WTC11 (cell line): ENCODE measurements around the gene DAPK1. TPM values are rescaled to one million over a fixed set of nuclear protein-coding genes. Genes with fewer than 3 reads are reported as not detected.

Experiments used
- ATAC-seq: fragments of 200-7000 bp; cut with Tn5 transposase; 2 replicates; pipeline ENCODE4 v1.10.0; 2021; ENCODE audit warnings: mild to moderate bottlenecking, moderate library complexity
- CTCF ChIA-PET: fragments of 300-600 bp; sonication (Branson Sonifier 250); formaldehyde crosslinking; loops from one replicate; lab custom pipeline; 2021; ENCODE audit warnings: antibody characterized with exemption; lab: Charles Lee
- POLR2A ChIA-PET: fragments of 350-600 bp; sonication (Branson Sonifier 250); formaldehyde crosslinking; loops from one replicate; lab custom pipeline; 2021; ENCODE audit warnings: antibody characterized with exemption; lab: Charles Lee
- DNase-seq: peaks from one replicate; pipeline ENCODE4 v3.0.0; 2021; ENCODE audit warnings: low spot score
- H3K27ac Mint-ChIP-seq: 2 replicates; pipeline ENCODE4 v1.8.0; 2021; ENCODE audit warnings: mixed read lengths
- H3K27me3 Mint-ChIP-seq: 2 replicates; pipeline ENCODE4 v1.8.0; 2021; ENCODE audit warnings: low read depth, mild to moderate bottlenecking, moderate library complexity, mixed read lengths
- H3K36me3 Mint-ChIP-seq: 2 replicates; pipeline ENCODE4 v1.8.0; 2021; ENCODE audit warnings: mixed read lengths
- H3K4me1 Mint-ChIP-seq: 2 replicates; pipeline ENCODE4 v1.8.0; 2022; ENCODE audit warnings: mixed read lengths
- H3K4me3 Mint-ChIP-seq: 2 replicates; pipeline ENCODE4 v1.8.0; 2021; ENCODE audit warnings: mild to moderate bottlenecking, moderate library complexity, mixed read lengths
- H3K9me3 Mint-ChIP-seq: 2 replicates; pipeline ENCODE4 v1.8.0; 2021; ENCODE audit warnings: mixed read lengths
- GRHL2 ChIP-seq: fragments of 250-450 bp; sonication (Bioruptor Pico); IDR thresholded peaks from 2 replicates; pipeline ENCODE4 v1.8.0; 2022; ENCODE audit warnings: mild to moderate bottlenecking, moderate library complexity; ENCODE audit not compliant: insufficient replicate concordance, severe bottlenecking
- JUN ChIP-seq: sonication (generic); formaldehyde crosslinking; IDR thresholded peaks from 2 replicates; pipeline ENCODE4 v1.8.0; 2023; ENCODE audit warnings: mild to moderate bottlenecking, missing genetic modification reagents
- MAX ChIP-seq: sonication (generic); formaldehyde crosslinking; IDR thresholded peaks from 2 replicates; pipeline ENCODE4 v1.8.0; 2022; ENCODE audit warnings: mild to moderate bottlenecking, missing genetic modification reagents
- MLX ChIP-seq: sonication (generic); formaldehyde crosslinking; IDR thresholded peaks from 2 replicates; pipeline ENCODE4 v1.8.1; 2023; ENCODE audit warnings: mild to moderate bottlenecking, missing genetic modification reagents, moderate library complexity
- NR2C2 ChIP-seq: sonication (generic); formaldehyde crosslinking; IDR thresholded peaks from 2 replicates; pipeline ENCODE4 v1.8.0; 2022; ENCODE audit warnings: mild to moderate bottlenecking, missing genetic modification reagents
- SOX15 ChIP-seq: fragments of 250-450 bp; sonication (Bioruptor Pico); IDR thresholded peaks from 2 replicates; pipeline ENCODE4 v1.9.0; 2021; ENCODE audit warnings: mild to moderate bottlenecking
- STAT6 ChIP-seq: sonication (generic); formaldehyde crosslinking; conservative IDR thresholded peaks from 2 replicates; pipeline ENCODE4 v1.8.1; 2023; ENCODE audit warnings: mild to moderate bottlenecking, low read depth, missing genetic modification reagents, moderate library complexity
- TCF7 ChIP-seq: sonication (generic); formaldehyde crosslinking; IDR thresholded peaks from 2 replicates; pipeline ENCODE4 v1.8.0; 2022; ENCODE audit warnings: mild to moderate bottlenecking, low read depth, missing genetic modification reagents, moderate library complexity
- TEAD4 ChIP-seq: sonication (generic); formaldehyde crosslinking; IDR thresholded peaks from 2 replicates; pipeline ENCODE4 v1.8.0; 2022; ENCODE audit warnings: mild to moderate bottlenecking, missing genetic modification reagents
- ZMAT4 ChIP-seq: fragments of 250-450 bp; sonication (Bioruptor Pico); IDR thresholded peaks from 2 replicates; pipeline ENCODE4 v1.9.0; 2021; ENCODE audit warnings: mild to moderate bottlenecking
- ZNF138 ChIP-seq: sonication (generic); formaldehyde crosslinking; conservative IDR thresholded peaks from 2 replicates; pipeline ENCODE4 v1.8.1; 2022; ENCODE audit warnings: mild to moderate bottlenecking, moderate library complexity, missing genetic modification reagents
- ZNF416 ChIP-seq: fragments of 250-450 bp; sonication (Bioruptor Pico); IDR thresholded peaks from 2 replicates; pipeline ENCODE4 v1.9.0; 2021; ENCODE audit warnings: mild to moderate bottlenecking, inconsistent platforms
- ZNF423 ChIP-seq: fragments of 250-450 bp; sonication (Bioruptor Pico); IDR thresholded peaks from 2 replicates; pipeline ENCODE4 v2.1.2; 2022; ENCODE audit warnings: mild to moderate bottlenecking, moderate library complexity
- total RNA-seq: library from RNA; stranded (reverse); gene quantifications from 3 replicates; pipeline ENCODE4 v1.2.3, GENCODE V29; 2021
- TF ChIP-seq, protein P1 (sequence below): fragments of 250-450 bp; sonication (Bioruptor Pico); IDR thresholded peaks from 2 replicates; pipeline ENCODE4 v1.9.0; 2021; ENCODE audit warnings: mild to moderate bottlenecking
- TF ChIP-seq, protein P2 (sequence below): fragments of 250-450 bp; sonication (Bioruptor Pico); IDR thresholded peaks from 2 replicates; pipeline ENCODE4 v2.1.2; 2022; ENCODE audit warnings: mild to moderate bottlenecking, moderate library complexity
- TF ChIP-seq, protein P3 (sequence below): sonication (generic); formaldehyde crosslinking; IDR thresholded peaks from 2 replicates; pipeline ENCODE4 v1.8.0; 2023; ENCODE audit warnings: missing genetic modification reagents
- TF ChIP-seq, protein P4 (sequence below): sonication (generic); formaldehyde crosslinking; IDR thresholded peaks from 2 replicates; pipeline ENCODE4 v1.8.1; 2023; ENCODE audit warnings: mild to moderate bottlenecking, missing genetic modification reagents

Gene DAPK1
- total RNA-seq, 1 experiment from 2014 or later, result 129 TPM

- TF ChIP-seq STAT6 (CRISPR knock-in tag) (no peak), SOX15 (no peak)
These were observed 97.0 kb downstream of the DAPK1 start (continued) for GRCh38 chr9:87594662-87595061.

- CTCF ChIA-PET, result no interaction called here
- H3K4me1 Mint-ChIP-seq, result peaks cover 75% of the 10 kb centered on the region
- no peaks in the 10 kb centered on the region for H3K36me3 Mint-ChIP-seq
- DNase-seq, result peak; percentile 35
- H3K27ac Mint-ChIP-seq, result peak overlapping the region; percentile 69
- H3K9me3 Mint-ChIP-seq, result no peaks in the 10 kb centered on the region
- no peaks in the 10 kb centered on the region for H3K27me3 Mint-ChIP-seq
- no peak for TF ChIP-seq MAX (CRISPR knock-in tag)
- TF ChIP-seq MLX (CRISPR knock-in tag), result no peak
- no peak for TF ChIP-seq GRHL2 (CRISPR knock-in tag)
- TF ChIP-seq JUN (CRISPR knock-in tag), result no peak
- TF ChIP-seq ZMAT4 (CRISPR knock-in tag), result no peak
- TF ChIP-seq, protein P1, sequence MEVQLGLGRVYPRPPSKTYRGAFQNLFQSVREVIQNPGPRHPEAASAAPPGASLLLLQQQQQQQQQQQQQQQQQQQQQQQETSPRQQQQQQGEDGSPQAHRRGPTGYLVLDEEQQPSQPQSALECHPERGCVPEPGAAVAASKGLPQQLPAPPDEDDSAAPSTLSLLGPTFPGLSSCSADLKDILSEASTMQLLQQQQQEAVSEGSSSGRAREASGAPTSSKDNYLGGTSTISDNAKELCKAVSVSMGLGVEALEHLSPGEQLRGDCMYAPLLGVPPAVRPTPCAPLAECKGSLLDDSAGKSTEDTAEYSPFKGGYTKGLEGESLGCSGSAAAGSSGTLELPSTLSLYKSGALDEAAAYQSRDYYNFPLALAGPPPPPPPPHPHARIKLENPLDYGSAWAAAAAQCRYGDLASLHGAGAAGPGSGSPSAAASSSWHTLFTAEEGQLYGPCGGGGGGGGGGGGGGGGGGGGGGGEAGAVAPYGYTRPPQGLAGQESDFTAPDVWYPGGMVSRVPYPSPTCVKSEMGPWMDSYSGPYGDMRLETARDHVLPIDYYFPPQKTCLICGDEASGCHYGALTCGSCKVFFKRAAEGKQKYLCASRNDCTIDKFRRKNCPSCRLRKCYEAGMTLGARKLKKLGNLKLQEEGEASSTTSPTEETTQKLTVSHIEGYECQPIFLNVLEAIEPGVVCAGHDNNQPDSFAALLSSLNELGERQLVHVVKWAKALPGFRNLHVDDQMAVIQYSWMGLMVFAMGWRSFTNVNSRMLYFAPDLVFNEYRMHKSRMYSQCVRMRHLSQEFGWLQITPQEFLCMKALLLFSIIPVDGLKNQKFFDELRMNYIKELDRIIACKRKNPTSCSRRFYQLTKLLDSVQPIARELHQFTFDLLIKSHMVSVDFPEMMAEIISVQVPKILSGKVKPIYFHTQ, result no peak
- TF ChIP-seq, protein P2, sequence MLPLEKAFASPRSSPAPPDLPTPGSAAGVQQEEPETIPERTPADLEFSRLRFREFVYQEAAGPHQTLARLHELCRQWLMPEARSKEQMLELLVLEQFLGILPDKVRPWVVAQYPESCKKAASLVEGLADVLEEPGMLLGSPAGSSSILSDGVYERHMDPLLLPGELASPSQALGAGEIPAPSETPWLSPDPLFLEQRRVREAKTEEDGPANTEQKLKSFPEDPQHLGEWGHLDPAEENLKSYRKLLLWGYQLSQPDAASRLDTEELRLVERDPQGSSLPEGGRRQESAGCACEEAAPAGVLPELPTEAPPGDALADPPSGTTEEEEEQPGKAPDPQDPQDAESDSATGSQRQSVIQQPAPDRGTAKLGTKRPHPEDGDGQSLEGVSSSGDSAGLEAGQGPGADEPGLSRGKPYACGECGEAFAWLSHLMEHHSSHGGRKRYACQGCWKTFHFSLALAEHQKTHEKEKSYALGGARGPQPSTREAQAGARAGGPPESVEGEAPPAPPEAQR (CRISPR knock-in tag), result no peak
- TF ChIP-seq TEAD4 (CRISPR knock-in tag), result no peak
- no peak for TF ChIP-seq ZNF416
- TF ChIP-seq, all 79 proteins: peak for 0
- no peak overlapping the region for H3K4me3 Mint-ChIP-seq
- POLR2A ChIA-PET, result interaction anchor here (0.7 kb wide), 1 partner anchor 271 kb away, joined by 3 read pairs; no protein-coding TSS in a partner anchor
- ATAC-seq, result peak; percentile 38
These were observed 97.9 kb downstream of the DAPK1 start for GRCh38 chr9:87595610-87596009.

- H3K27ac Mint-ChIP-seq, result peak overlapping the region; percentile 49; the same call in 1 of the 2 replicates
- H3K36me3 Mint-ChIP-seq, result no peaks in the 10 kb centered on the region
- DNase-seq (no peak), ATAC-seq (no peak)
- no peak overlapping the region for H3K4me3 Mint-ChIP-seq
- CTCF ChIA-PET, result no interaction called here
- peaks cover 87% of the 10 kb centered on the region for H3K4me1 Mint-ChIP-seq
- POLR2A ChIA-PET, result no interaction called here
- no peaks in the 10 kb centered on the region for H3K9me3 Mint-ChIP-seq
- no peaks in the 10 kb centered on the region for H3K27me3 Mint-ChIP-seq
- TF ChIP-seq, protein P3, sequence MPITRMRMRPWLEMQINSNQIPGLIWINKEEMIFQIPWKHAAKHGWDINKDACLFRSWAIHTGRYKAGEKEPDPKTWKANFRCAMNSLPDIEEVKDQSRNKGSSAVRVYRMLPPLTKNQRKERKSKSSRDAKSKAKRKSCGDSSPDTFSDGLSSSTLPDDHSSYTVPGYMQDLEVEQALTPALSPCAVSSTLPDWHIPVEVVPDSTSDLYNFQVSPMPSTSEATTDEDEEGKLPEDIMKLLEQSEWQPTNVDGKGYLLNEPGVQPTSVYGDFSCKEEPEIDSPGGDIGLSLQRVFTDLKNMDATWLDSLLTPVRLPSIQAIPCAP (CRISPR knock-in tag), result no peak
- TF ChIP-seq, protein P1, result no peak
- TF ChIP-seq ZNF423 (CRISPR knock-in tag) (no peak), ZNF138 (CRISPR knock-in tag) (no peak), TCF7 (no peak), NR2C2 (no peak)
- TF ChIP-seq, protein P4, sequence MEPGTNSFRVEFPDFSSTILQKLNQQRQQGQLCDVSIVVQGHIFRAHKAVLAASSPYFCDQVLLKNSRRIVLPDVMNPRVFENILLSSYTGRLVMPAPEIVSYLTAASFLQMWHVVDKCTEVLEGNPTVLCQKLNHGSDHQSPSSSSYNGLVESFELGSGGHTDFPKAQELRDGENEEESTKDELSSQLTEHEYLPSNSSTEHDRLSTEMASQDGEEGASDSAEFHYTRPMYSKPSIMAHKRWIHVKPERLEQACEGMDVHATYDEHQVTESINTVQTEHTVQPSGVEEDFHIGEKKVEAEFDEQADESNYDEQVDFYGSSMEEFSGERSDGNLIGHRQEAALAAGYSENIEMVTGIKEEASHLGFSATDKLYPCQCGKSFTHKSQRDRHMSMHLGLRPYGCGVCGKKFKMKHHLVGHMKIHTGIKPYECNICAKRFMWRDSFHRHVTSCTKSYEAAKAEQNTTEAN, result no peak
These were observed 99.2 kb downstream of the DAPK1 start for GRCh38 chr9:87596862-87597261.
